SK-N-SH (cell line): ENCODE results near the gene DUSP9. TPM values are rescaled to one million over a fixed set of nuclear protein-coding genes. Genes with fewer than 3 reads are reported as not detected.

ENCODE experiments used
- CTCF ChIA-PET: fragments of 300-600, 350-600 bp; formaldehyde crosslinking; extraction: SDS; loops from one replicate; lab custom pipeline; 2021; lab: Yijun Ruan, JAX
- POLR2A ChIA-PET: fragments of 350-600 bp; sonication (Branson Sonifier 250); formaldehyde crosslinking; extraction: SDS; loops from one replicate; lab custom pipeline; 2020; ENCODE audit warnings: antibody characterized with exemption, inconsistent platforms; lab: Yijun Ruan, JAX
- DNase-seq: peaks from one replicate; pipeline ENCODE4 v3.0.0; 2012
- H2AFZ ChIP-seq: fragments of 200-600 bp; sonication (generic); 2 replicates; pipeline ENCODE4 v1.8.1; 2016; ENCODE audit warnings: antibody characterized with exemption, mild to moderate bottlenecking, low read depth
- H3F3A ChIP-seq: fragments of 200-600 bp; sonication (generic); replicated peaks from 2 replicates; pipeline ENCODE3; 2016; ENCODE audit warnings: antibody characterized with exemption, mild to moderate bottlenecking; ENCODE audit not compliant: insufficient read depth
- H3K27ac ChIP-seq, 2 experiments: fragments of 200-500 bp in 1 of 2; fragments of 200-600 bp in 1 of 2; sonication (Bioruptor generic) in 1 of 2; sonication (generic), shearing (Covaris generic) in 1 of 2; 2 replicates each; pipeline versions ENCODE4 v1.5.1 to v1.6.1; 2014 to 2016; ENCODE audit warnings: low read depth in 2 of 2, inconsistent platforms in 1 of 2, low read length in 1 of 2, mild to moderate bottlenecking in 1 of 2, mixed read lengths in 1 of 2
- H3K27me3 ChIP-seq: fragments of 200-600 bp; sonication (generic), shearing (Covaris generic); 2 replicates; pipeline ENCODE4 v1.6.1; 2016; ENCODE audit warnings: mixed run types; ENCODE audit not compliant: insufficient read depth
- H3K36me3 ChIP-seq, 2 experiments: fragments of 200-500 bp in 1 of 2; fragments of 200-600 bp in 1 of 2; sonication (Bioruptor generic) in 1 of 2; sonication (generic) in 1 of 2; replicated peaks in 1 of 2; 2 replicates each; pipeline versions ENCODE3 to v1.5.1; 2014 to 2016; ENCODE audit warnings: low read length in 1 of 2, mild to moderate bottlenecking in 1 of 2; ENCODE audit not compliant: insufficient read depth in 2 of 2, control insufficient read depth in 1 of 2
- H3K4me1 ChIP-seq, 2 experiments: fragments of 200-500 bp in 1 of 2; fragments of 200-600 bp in 1 of 2; sonication (Bioruptor generic) in 1 of 2; sonication (generic), shearing (Covaris generic) in 1 of 2; 2 replicates each; pipeline versions ENCODE4 v1.5.1 to v1.6.1; 2014 to 2016; ENCODE audit warnings: low read depth in 1 of 2, low read length in 1 of 2, mixed run types in 1 of 2; ENCODE audit not compliant: insufficient read depth in 2 of 2, control insufficient read depth in 1 of 2
- H3K4me2 ChIP-seq: fragments of 200-600 bp; sonication (generic), shearing (Covaris generic); 2 replicates; pipeline ENCODE4 v1.6.1; 2017; ENCODE audit warnings: mixed run types
- H3K4me3 ChIP-seq, 2 experiments: fragments of 200-500 bp in 1 of 2; fragments of 200-600 bp in 1 of 2; sonication (Bioruptor generic) in 1 of 2; sonication (generic), shearing (Covaris generic) in 1 of 2; 2 replicates each; pipeline versions ENCODE4 v1.5.1 to v1.8.1; 2014 to 2016; ENCODE audit warnings: low read depth in 2 of 2, inconsistent platforms in 1 of 2, low read length in 1 of 2, mild to moderate bottlenecking in 1 of 2, mixed read lengths in 1 of 2, moderate library complexity in 1 of 2
- H3K79me2 ChIP-seq: fragments of 200-600 bp; sonication (generic); 2 replicates; pipeline ENCODE4 v1.8.1; 2017; ENCODE audit warnings: mild to moderate bottlenecking; ENCODE audit not compliant: insufficient read depth
- H3K9ac ChIP-seq: fragments of 200-600 bp; sonication (generic); 2 replicates; pipeline ENCODE4 v1.6.1; 2017; ENCODE audit warnings: mixed run types
- H3K9me2 ChIP-seq: fragments of 200-600 bp; sonication (generic); 2 replicates; pipeline ENCODE4 v1.6.1; 2017; ENCODE audit warnings: mixed run types
- H3K9me3 ChIP-seq: fragments of 200-600 bp; sonication (generic); 2 replicates; pipeline ENCODE4 v1.6.1; 2017; ENCODE audit warnings: mixed run types, mild to moderate bottlenecking, moderate library complexity
- H4K20me1 ChIP-seq: fragments of 200-600 bp; sonication (generic); 2 replicates; pipeline ENCODE4 v1.6.1; 2017; ENCODE audit warnings: mild to moderate bottlenecking, mixed run types; ENCODE audit not compliant: insufficient read depth
- GABPA ChIP-seq: IDR thresholded peaks from 2 replicates; pipeline ENCODE4 v1.4.0; 2012; ENCODE audit warnings: low read depth, mild to moderate bottlenecking
- JUND ChIP-seq: IDR thresholded peaks from 2 replicates; pipeline ENCODE4 v1.4.0; 2012
- NFIC ChIP-seq: IDR thresholded peaks from 2 replicates; pipeline ENCODE4 v1.4.0; 2012; ENCODE audit warnings: borderline replicate concordance
- NRF1 ChIP-seq: IDR thresholded peaks from 2 replicates; pipeline ENCODE4 v1.6.1; 2012; ENCODE audit warnings: low read depth, mild to moderate bottlenecking, low read length
- POLR2AphosphoS5 ChIP-seq: IDR thresholded peaks from 2 replicates; pipeline ENCODE4 v1.6.1; 2012; ENCODE audit warnings: low read depth, low read length
- RFX5 ChIP-seq: IDR thresholded peaks from 2 replicates; pipeline ENCODE4 v1.6.1; 2012; ENCODE audit warnings: mild to moderate bottlenecking, improper control_type of control experiment, low read length
- RXRA ChIP-seq: IDR thresholded peaks from 2 replicates; pipeline ENCODE4 v1.4.0; 2012; ENCODE audit warnings: low read depth, mild to moderate bottlenecking, borderline replicate concordance
- WGBS: methylation state at CpG from one replicate; pipeline ENCODE4 v1.1.6; 2017; ENCODE audit warnings: low lambda C conversion rate; 5-methylcytosine and 5-hydroxymethylcytosine counted together
- polyA plus RNA-seq, 3 experiments: library from polyadenylated mRNA; depleted of rRNA; stranded (reverse); fragments of >200 nt; gene quantifications; 2 replicates each; pipeline ENCODE4 v1.2.3, GENCODE V29; 2012
- TF ChIP-seq, protein P1 (sequence below): IDR thresholded peaks from 2 replicates; pipeline ENCODE4; 2012

Gene DUSP9
- polyA plus RNA-seq, 1 of the 3 experiments (the other 2 are of a cell fraction), result 0.05 TPM

DNA sequence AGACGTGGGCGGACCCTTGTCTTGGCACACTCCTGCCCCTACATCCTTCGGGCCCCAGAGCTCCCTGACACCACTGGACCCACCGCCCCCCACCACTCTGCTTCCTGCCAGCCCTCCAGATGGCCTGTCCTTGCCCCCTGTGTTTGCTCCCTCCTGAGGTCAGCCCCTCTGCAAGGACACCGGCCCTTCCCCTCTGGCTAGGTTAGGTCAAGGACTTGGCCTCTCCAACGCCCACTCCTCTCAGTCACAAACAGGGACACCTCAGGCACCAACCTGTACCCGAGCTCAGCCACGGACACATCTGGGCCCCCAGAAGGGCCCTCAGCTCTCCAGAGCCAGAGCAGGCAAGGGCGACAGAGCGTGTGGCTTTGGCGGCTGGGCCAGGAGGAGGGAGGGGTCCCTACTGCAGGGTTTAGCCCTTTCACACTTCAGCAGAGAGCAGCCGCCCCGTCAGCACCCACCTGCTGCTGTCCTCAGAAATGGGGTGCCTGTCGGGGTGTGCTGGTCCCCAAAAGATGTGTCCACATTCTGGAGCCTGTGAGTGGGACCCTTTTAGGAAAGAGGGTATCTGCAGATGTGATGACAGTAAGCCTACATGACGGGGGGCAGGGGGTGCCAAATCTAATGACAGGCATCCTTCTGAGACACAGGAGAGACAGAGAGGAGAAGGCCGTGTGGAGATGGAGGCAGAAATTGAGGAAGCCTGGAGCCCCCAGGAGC is 23.5 kb upstream of the DUSP9 start:
- H3K36me3 ChIP-seq, result no peaks in the 10 kb centered on the region
- H3K4me2 ChIP-seq, result no peak overlapping the region
- no peaks in the 10 kb centered on the region for H4K20me1 ChIP-seq
- TF ChIP-seq POLR2AphosphoS5 (no peak), NFIC (no peak), JUND (no peak)
- H2AFZ ChIP-seq, result no peak overlapping the region
- no peak for DNase-seq
- H3K9me3 ChIP-seq, result no peaks in the 10 kb centered on the region
- H3F3A ChIP-seq, result no peaks in the 10 kb centered on the region
- H3K79me2 ChIP-seq, result no peaks in the 10 kb centered on the region
- no peak overlapping the region for H3K4me3 ChIP-seq
- no peak overlapping the region for H3K9ac ChIP-seq
- ChIA-PET CTCF (interaction anchor here (1.1 to 2.3 kb wide), 4 partner anchors 12 to 69 kb away, joined by 3 to 8 read pairs (median 5); no protein-coding TSS in a partner anchor), POLR2A (no interaction called here)
- H3K9me2 ChIP-seq, result no peaks in the 10 kb centered on the region
- no peaks in the 10 kb centered on the region; a peak in 1 of 4 replicates for H3K4me1 ChIP-seq
- no peak overlapping the region for H3K27ac ChIP-seq
- H3K27me3 ChIP-seq, result peaks cover 61% of the 10 kb centered on the region
- 24% methylated on average over 5 of the region's 16 CpGs for WGBS

- Histone ChIP-seq H3K4me2 (no peak overlapping the region), H2AFZ (no peak overlapping the region), H3K27me3 (peaks cover 56% of the 10 kb centered on the region), H3K79me2 (no peaks in the 10 kb centered on the region), H3K4me1 (no peaks in the 10 kb centered on the region; a peak in 1 of 4 replicates), H4K20me1 (no peaks in the 10 kb centered on the region), H3K27ac (no peak overlapping the region), H3F3A (no peaks in the 10 kb centered on the region), H3K9me3 (no peaks in the 10 kb centered on the region), H3K9ac (no peak overlapping the region), H3K9me2 (no peaks in the 10 kb centered on the region), H3K4me3 (no peak overlapping the region), H3K36me3 (no peaks in the 10 kb centered on the region)
- CTCF ChIA-PET, result interaction anchor here (0.6 to 1.8 kb wide), 3 partner anchors 13 to 139 kb away, joined by 3 to 5 read pairs (median 3); no protein-coding TSS in a partner anchor
- POLR2A ChIA-PET, result no interaction called here
- TF ChIP-seq RXRA (no peak), RFX5 (no peak), NRF1 (no peak), GABPA (no peak)
- TF ChIP-seq, protein P1, sequence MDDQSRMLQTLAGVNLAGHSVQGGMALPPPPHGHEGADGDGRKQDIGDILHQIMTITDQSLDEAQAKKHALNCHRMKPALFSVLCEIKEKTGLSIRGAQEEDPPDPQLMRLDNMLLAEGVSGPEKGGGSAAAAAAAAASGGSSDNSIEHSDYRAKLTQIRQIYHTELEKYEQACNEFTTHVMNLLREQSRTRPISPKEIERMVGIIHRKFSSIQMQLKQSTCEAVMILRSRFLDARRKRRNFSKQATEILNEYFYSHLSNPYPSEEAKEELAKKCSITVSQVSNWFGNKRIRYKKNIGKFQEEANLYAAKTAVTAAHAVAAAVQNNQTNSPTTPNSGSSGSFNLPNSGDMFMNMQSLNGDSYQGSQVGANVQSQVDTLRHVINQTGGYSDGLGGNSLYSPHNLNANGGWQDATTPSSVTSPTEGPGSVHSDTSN, result no peak
- WGBS, result 54% methylated on average over 5 of the region's 15 CpGs
- DNase-seq, result no peak
These were observed 22.6 kb upstream of the DUSP9 start for GRCh38 chrX:153624196-153625091.
